ENCODE results near the gene IGSF21.

GRCh38 chr1:18230321-18230720 is 122.7 kb downstream of the IGSF21 start:
- TF ChIP-seq CTCF (IDR thresholded peaks at IDR 0.05) = no peak
- no peak for TF ChIP-seq POLR2A (IDR thresholded peaks at IDR 0.05)
- TF ChIP-seq POLR2AphosphoS5 (IDR thresholded peaks at IDR 0.05) = no peak

All from suprapubic skin (tissue), 4 donors.